ENCODE data around the gene OGA.
A peak's percentile ranks its signal among the peaks of the same experiment; 100 is the strongest.

The OGA gene

DNA sequence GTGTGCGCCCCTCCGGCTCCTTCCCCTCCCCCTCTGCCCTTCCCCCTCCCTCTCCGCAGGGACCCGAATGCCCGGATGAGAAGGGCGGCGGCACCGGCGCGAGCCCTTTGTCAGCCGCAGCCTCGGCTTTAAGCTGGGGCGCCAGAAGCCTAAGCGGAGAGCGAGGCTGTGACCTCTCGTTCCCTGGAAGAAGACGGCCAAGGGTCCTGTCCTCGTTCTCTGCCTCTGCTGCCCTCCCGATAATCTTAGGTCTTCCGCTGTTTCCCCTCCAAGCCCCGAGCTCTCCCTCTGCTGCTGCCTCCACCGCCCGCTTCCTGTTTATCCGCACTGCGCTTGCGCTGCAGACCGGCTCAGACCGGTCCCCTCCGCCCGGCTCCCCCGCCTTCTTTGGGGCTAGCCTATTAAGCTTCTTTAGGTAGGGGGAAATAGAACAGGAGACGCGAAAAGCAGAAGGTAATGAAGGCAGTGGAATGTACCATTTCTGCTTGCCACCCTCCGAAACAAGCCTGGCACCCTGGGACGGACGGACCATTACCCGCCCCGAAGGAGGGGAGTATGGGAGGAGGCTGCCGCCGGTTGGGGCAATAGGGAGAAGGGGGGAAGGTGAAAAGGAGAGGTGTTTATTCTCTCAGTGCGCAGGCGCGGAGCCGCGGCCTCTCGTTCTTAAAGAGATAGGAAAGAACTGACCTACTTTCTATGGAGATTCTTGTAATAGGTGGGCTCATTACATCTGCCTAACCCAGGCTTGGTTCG is at the start of gene OGA:
TSS of gene OGA (minus strand) at position 326 of the 753 bp plus-strand sequence. CDS start 422 bp downstream, outside the sequence.
- DNase-seq (ENCODE audit: low read depth), result peak; percentile 100
- TF ChIP-seq, protein P1, sequence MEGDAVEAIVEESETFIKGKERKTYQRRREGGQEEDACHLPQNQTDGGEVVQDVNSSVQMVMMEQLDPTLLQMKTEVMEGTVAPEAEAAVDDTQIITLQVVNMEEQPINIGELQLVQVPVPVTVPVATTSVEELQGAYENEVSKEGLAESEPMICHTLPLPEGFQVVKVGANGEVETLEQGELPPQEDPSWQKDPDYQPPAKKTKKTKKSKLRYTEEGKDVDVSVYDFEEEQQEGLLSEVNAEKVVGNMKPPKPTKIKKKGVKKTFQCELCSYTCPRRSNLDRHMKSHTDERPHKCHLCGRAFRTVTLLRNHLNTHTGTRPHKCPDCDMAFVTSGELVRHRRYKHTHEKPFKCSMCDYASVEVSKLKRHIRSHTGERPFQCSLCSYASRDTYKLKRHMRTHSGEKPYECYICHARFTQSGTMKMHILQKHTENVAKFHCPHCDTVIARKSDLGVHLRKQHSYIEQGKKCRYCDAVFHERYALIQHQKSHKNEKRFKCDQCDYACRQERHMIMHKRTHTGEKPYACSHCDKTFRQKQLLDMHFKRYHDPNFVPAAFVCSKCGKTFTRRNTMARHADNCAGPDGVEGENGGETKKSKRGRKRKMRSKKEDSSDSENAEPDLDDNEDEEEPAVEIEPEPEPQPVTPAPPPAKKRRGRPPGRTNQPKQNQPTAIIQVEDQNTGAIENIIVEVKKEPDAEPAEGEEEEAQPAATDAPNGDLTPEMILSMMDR (IDR thresholded peaks at IDR 0.05; ENCODE audit: control insufficient read depth, extremely low read depth, insufficient read depth), result no peak
- peak within 1 kb of the TSS; percentile 91 for H3K4me3 ChIP-seq (ENCODE audit: low read depth, low read length)

DNA sequence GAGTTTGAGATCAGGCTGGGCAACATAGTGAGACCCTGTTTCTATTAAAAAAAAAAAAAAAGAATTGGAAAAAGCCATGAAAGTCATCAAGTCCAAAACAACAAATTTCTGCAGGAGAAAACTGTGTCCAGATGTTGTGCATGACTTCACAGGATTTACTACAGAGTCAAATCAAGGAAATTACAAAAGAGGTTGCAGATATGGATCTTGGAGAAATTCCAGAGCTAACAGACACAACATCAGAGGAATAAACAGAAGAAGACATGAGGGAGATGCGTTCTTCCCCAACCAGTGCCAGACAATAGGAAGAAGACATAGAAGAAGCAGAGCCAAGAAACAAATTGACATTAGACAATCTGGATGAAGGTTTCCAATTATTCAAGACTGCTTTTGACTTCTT is 49.7 kb upstream of the OGA start:
- H3K4me3 ChIP-seq (ENCODE audit: low read depth, low read length), result no peak overlapping the region
- TF ChIP-seq, protein P1 (IDR thresholded peaks at IDR 0.05; ENCODE audit: control insufficient read depth, extremely low read depth, insufficient read depth), result no peak
- peak; percentile 95 for DNase-seq (ENCODE audit: low read depth)

DNA sequence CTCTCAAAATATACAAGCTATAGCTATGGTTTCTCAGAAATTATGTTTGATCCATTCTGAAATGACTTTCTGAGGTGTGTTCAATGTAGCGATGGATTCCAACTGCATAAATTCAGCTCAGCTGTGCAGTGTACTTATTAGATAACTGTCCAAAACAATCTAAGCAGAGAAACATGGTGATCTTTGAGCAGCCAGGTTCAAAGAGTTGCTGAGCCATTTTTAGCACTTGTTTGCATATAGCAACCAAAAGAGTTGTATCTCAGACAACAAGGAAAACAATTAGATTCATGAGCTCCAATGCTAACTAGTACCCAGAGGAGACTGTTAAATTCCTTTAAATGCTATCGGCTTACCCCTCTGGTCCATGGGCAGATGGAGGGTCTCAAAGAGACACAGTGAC is 41.3 kb upstream of the OGA start:
- TF ChIP-seq, protein P1 (IDR thresholded peaks at IDR 0.05; ENCODE audit: control insufficient read depth, extremely low read depth, insufficient read depth), result no peak
- no peak for DNase-seq (ENCODE audit: low read depth)
- H3K4me3 ChIP-seq (ENCODE audit: low read depth, low read length), result no peak overlapping the region

DNA sequence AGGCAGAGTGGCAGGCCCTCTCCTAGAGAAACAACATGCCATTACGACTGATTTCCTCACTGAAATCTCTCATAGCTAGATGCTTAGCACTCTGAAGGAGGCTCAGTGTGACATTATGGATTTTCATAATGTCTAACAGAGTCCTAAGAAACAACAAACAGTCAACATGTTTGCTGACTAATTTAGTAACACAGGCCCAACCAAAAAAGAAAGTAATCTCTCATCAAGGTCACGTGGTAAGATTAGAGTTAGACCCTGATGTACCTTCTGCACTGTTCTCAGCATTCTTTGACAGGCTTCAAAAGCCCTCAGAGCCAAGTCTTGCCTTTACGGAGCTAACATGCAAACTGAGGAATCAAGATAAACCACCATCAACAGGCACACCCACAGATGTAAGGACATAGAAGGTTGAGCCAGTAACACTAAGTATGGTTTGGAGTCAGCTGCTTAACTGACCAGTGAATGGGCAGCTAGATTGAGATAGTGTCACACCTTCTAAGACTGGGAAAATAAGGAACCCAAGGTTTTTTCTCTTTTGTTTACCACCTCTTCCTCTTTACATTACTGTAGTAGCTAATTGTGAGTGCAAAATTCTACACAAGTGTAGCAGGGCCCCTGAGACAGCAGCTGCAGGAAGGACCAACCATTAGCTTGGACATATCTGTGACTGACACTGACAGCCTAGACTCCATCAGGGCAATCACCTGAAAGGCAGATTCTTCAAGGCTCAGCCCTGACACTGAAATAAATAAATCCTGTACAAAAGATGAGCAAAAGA is 40.7 kb upstream of the OGA start:
- TF ChIP-seq, protein P1 (IDR thresholded peaks at IDR 0.05; ENCODE audit: control insufficient read depth, extremely low read depth, insufficient read depth), result no peak
- no peak overlapping the region for H3K4me3 ChIP-seq (ENCODE audit: low read depth, low read length)
- DNase-seq (ENCODE audit: low read depth), result no peak

DNA sequence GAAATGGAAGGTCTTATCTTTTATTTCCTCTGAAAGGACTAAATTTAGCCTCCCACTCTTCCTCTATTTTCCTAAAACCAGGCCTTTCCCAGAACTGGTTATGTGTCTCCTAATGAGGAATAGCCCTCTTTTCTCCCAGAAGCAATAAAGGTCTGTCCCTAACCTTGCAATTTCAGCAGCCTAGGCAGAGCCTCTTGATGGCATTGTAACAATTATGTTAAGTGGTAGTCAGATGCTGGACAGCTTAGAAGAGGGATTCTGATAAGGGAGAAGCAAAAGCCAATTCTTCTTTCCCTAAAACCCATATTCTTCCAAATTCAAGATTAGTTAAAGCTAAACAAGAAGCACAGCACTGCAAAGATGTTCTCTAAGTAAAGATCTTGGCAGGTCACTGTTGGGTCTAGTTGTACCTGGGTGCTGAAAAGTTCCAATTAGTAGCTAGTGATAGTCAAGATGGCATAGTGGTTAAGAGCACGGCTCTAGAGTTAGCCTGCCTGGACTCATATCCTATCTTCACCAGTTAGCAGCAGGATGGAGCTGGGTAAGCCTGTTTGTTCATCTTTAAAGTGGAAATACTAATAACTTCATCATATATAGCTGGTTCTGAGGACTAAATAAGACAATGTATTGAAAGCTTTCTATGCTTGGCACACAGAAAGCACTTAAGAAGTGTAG is 39.7 kb upstream of the OGA start:
- H3K4me3 ChIP-seq (ENCODE audit: low read depth, low read length), result no peak overlapping the region
- no peak for DNase-seq (ENCODE audit: low read depth)
- TF ChIP-seq, protein P1 (IDR thresholded peaks at IDR 0.05; ENCODE audit: control insufficient read depth, extremely low read depth, insufficient read depth), result no peak

DNA sequence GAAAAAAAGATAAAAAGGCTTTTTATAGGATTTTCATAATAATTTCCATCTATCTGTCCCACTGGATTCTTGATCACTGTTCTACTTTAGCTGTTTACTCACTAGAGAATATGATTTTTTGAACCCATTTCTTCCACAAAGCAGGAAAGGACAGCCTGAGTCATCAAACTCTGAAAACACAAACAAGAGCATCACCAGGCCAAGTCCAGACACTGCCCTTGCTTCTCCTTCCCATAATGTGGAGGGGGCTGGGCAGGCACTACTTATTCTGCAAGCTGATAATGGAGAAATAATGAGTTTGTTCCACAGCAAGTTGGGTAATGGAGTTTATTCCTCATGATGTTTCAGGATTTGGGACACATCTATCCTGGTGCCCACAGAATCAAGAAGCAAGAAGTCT is 38.4 kb upstream of the OGA start:
- TF ChIP-seq, protein P1 (IDR thresholded peaks at IDR 0.05; ENCODE audit: control insufficient read depth, extremely low read depth, insufficient read depth), result no peak
- no peak for DNase-seq (ENCODE audit: low read depth)
- H3K4me3 ChIP-seq (ENCODE audit: low read depth, low read length), result no peak overlapping the region

All from LNCaP clone FGC (cell line).